ENCODE data around the gene PLEKHA6. TPM values are rescaled to one million over a fixed set of nuclear protein-coding genes. Genes with fewer than 3 reads are reported as not detected.

PLEKHA6 gene
- total RNA-seq, 1 donor from 2014 or later: 11.0 TPM

DNA sequence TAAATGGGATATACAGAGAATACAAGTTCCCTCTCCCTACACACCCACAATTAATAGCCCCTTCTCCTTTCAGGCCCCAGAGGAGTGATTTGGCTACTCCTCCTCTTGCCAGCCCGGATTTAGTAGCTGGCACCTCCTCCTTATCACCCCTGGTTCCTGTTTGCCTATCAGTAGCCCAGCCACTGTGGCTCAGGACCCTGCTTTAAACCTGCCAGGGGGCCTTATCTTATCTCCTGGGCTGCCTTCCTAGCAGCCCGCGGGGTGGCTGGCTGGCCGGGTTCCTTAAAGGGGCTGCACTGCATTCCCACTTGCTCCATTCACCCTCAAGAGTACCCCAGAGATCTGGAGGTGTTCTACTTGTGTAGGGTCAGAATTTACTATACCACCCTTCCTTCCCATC lies 70.4 kb downstream of the PLEKHA6 start:
- DNase-seq (ENCODE audit: low spot score in 2 of 2) (no peak), FAIRE-seq (no peak)

DNA sequence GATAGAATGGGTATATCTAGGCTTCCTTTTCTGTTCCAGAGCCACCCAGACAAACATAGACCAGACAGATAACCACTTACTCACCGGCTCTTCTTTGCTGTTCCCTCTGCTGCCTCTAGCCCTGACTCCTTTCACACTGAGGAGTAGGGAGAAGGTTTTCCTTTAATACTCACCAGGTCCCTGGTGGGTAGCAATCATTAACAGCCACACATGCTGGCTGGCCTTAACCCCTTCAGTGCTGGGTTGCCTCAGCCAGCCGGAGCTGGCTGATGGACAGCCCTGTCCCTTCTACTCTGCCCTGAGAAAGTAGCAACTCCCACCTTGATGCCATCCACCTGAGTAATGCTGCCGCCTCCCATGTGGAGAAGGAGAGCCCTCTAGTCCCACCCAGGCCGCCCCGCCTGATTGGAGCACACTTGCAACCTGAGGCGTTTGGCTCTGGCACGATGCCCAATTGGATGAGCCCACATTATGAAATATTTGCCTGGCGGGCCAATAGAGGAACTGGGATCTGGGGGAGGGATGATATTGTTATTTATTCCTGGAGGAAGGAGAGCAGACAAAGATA lies 71.6 kb downstream of the PLEKHA6 start:
- FAIRE-seq: no peak
- no peak for DNase-seq (ENCODE audit: low spot score in 2 of 2)

- DNase-seq (ENCODE audit: low spot score in 2 of 2): no peak
- FAIRE-seq: no peak
Observed at GRCh38 chr1:204287466-204287891, 72.2 kb downstream of the PLEKHA6 start.

- no peak for DNase-seq (ENCODE audit: low spot score in 2 of 2)
- FAIRE-seq: no peak
Observed at GRCh38 chr1:204286831-204287421, 72.8 kb downstream of the PLEKHA6 start.

GRCh38 chr1:204286315-204286714 lies 73.4 kb downstream of the PLEKHA6 start:
- DNase-seq (ENCODE audit: low spot score in 2 of 2): no peak
- FAIRE-seq: no peak

DNA sequence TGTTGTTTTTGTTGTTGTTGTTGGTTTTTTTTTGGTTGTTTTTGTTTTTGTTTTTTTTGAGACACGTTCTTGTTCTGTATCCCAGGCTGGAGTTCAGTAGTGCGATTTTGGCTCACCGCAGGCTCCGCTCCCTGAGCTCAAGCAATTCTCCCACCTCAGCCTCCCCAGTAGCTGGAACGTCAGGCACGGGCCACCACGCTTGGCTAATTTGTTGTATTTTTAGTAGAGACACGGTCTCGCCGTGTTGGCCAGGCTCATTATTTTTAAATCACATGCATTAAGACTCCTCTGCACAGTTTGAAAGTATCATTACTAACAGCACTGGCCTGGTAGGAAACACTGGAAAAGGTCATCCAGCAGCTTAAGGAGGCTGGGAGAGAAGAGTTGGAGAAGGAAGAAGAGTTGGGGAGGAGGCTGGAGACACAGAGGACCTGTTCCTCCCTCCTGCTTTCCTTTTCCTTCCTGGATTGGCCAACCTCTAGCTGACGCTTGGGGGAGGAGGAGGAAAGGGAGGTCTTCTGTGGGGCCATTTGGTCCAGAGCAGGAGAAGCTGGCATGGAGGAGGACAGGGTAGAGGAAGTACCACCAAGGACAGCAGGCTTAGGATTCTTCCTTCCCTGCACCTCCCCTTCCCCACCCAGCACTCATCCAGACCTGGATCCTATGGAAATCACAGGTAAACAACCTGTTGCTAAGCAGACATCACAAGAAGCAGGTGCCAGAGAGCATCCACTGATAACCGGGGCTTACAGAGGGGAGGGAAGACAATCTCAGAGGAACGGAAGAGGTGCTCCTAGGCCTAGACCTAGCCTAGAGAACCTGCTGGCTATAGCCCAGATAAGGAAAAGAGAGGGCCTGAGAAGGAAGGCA lies 74.1 kb downstream of the PLEKHA6 start:
- no peak for DNase-seq (ENCODE audit: low spot score in 2 of 2)

GRCh38 chr1:204284929-204285328 lies 74.8 kb downstream of the PLEKHA6 start:
- FAIRE-seq: no peak
- DNase-seq (ENCODE audit: low spot score in 2 of 2): no peak

More for the DNA sequence above, 74.1 kb downstream of the PLEKHA6 start:
- FAIRE-seq: no peak

- FAIRE-seq: no peak
- no peak for DNase-seq (ENCODE audit: low spot score in 2 of 2)
Observed at GRCh38 chr1:204283711-204284651, 75.7 kb downstream of the PLEKHA6 start.

- DNase-seq (ENCODE audit: low spot score in 2 of 2) (no peak), FAIRE-seq (no peak)
Observed at GRCh38 chr1:204282761-204283221, 76.9 kb downstream of the PLEKHA6 start.

- DNase-seq (ENCODE audit: low spot score in 2 of 2) (no peak), FAIRE-seq (no peak)
Observed at GRCh38 chr1:204280099-204280961, 79.4 kb downstream of the PLEKHA6 start.

DNA sequence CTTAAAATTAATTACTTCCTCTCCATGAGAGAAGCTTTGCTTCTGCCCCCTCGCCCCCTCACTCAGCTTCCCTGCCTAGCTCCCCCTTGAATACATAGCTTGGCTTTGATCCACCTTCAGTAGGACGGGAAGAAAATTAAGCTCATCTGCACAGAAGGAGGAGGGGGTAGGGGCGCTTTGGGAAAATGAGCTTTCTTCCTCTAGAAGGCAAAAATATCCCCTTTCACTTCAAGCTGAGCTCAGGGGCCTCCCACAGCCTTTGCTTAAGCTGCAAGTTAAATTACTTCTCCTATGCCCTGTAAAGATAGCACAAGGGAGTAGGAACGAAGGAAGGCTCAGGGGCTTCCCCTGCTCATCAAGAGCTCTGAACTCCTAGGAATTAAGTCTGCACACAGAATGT lies 80.8 kb downstream of the PLEKHA6 start:
- DNase-seq (ENCODE audit: low spot score in 2 of 2) (no peak), FAIRE-seq (no peak)

DNA sequence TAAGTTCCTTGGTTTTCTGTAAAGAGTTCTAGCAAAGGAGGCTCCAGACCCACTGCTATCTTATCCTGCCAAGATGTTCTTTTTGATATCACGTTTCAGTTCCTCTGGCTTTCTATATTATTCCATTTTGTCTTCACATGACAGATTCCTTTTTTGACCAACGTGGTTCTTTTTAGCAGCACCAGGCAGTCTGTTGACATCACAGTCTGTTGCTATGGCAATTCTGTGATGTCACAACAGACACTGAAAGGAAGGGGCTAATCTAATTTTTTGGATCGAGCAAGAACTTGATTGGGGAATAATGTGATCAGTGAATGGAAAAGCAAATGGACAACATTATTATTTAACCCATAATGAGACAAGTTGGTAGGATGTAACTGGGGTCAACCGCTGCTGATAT lies 81.5 kb downstream of the PLEKHA6 start:
- FAIRE-seq (no peak), DNase-seq (ENCODE audit: low spot score in 2 of 2) (no peak)

DNA sequence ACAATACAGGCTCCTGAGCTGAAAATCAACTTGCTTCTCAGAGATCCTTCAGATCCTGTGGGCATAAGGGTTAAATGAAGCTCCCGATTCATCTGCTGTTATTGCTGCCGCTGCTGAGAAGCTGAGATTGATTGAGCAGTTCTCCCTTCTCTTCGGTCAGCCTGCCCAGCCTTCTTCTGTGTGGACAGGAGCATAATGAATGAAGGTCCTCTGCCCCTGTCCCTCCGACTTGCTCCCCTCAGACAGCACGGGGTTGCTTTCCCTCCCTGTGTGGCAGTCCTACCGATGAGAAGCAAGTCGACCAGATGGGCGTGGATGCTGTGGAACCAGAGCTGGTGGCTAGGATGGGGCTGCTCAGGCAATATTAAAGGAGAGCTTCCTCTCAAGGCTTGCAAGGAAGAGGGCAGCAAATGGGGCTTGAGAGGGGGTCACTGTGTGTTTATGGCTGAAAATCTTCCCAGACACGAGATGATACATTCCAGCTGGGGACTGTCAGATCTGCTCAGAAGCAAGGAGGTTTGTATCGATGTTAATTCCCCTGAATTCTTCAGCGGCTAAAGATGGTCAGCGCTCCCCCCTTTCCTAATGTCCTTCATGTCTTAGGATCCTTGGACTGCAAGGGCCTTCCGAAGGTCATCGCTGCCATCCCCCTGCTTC lies 82.0 kb downstream of the PLEKHA6 start:
- FAIRE-seq (no peak), DNase-seq (ENCODE audit: low spot score in 2 of 2) (no peak)

- FAIRE-seq: no peak
Observed at GRCh38 chr1:204275695-204276370, 83.9 kb downstream of the PLEKHA6 start.

GRCh38 chr1:204274446-204274845 lies 85.3 kb downstream of the PLEKHA6 start:
- FAIRE-seq (no peak), DNase-seq (ENCODE audit: low spot score in 2 of 2) (no peak)

More at GRCh38 chr1:204275695-204276370, 83.9 kb downstream of the PLEKHA6 start:
- no peak for DNase-seq (ENCODE audit: low spot score in 2 of 2)

GRCh38 chr1:204272505-204272904 lies 87.2 kb downstream of the PLEKHA6 start:
- FAIRE-seq: no peak
- no peak for DNase-seq (ENCODE audit: low spot score in 2 of 2)

- DNase-seq (ENCODE audit: low spot score in 2 of 2) (no peak), FAIRE-seq (no peak)
Observed at GRCh38 chr1:204271970-204272369, 87.8 kb downstream of the PLEKHA6 start.

DNA sequence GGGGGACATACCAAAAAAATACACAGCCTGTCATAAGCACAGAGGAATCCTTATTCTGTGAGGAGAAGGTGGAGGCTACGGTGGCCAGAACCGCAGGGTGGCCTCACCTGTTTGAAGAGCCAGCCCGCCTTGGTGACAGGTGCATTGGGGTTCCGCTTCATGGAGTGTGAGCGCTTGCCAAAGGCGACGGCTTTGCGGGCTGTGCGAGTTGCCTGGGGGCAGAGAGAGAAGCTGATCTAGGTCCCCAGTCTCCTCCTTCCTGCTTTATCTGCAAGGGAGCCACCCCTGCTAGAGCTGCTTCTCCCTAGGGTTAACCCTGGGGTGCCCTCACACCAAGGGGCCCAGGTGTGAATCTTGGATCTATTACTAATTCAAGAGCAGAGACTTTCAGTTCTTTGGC lies 91.6 kb downstream of the PLEKHA6 start:
- FAIRE-seq (no peak), DNase-seq (ENCODE audit: low spot score in 2 of 2) (no peak)
